DOHH2 (cell line): Measurements from ENCODE around the gene MSS51.

Source experiments
- CTCF ChIP-seq: fragments of 200-600 bp; sonication (generic); IDR thresholded peaks from one replicate; pipeline ENCODE4 v1.5.1; 2014; ENCODE audit warnings: antibody characterized with exemption, mild to moderate bottlenecking, low read depth, low read length; ENCODE audit not compliant: poor library complexity, severe bottlenecking
- EZH2phosphoT487 ChIP-seq: fragments of 200-600 bp; sonication (generic); IDR thresholded peaks from 2 replicates; pipeline ENCODE4 v1.6.1; 2017; ENCODE audit warnings: borderline replicate concordance, mild to moderate bottlenecking, antibody characterized with exemption, low read length, moderate library complexity, mixed read lengths

GRCh38 chr10:73414230-73414945, 19.0 kb downstream of the MSS51 start:
- no peak for TF ChIP-seq CTCF
- TF ChIP-seq EZH2phosphoT487, result no peak
